Panc1 (cell line): ENCODE measurements around the gene NUP37. TPM values are rescaled to one million over a fixed set of nuclear protein-coding genes. Genes with fewer than 3 reads are reported as not detected.

Experiments used
- ATAC-seq: fragments of 200-7000 bp; cut with Tn5 transposase; 2 replicates; pipeline ENCODE4 v1.9.1; 2020; ENCODE audit warnings: mild to moderate bottlenecking, moderate library complexity
- BruUV-seq: library from RNA; stranded (reverse); fragments of 400-500 nt; replicated peaks from 2 replicates; lab custom pipeline; 2021; lab: Mats Ljungman, UMichigan
- CTCF ChIA-PET: fragments of 300-600 bp; sonication (Branson Sonifier 250); formaldehyde crosslinking; loops from one replicate; lab custom pipeline; 2022; ENCODE audit warnings: antibody characterized with exemption; lab: Charles Lee
- POLR2A ChIA-PET: fragments of 300-600 bp; sonication (Branson Sonifier 250); formaldehyde crosslinking; loops from one replicate; lab custom pipeline; 2022; ENCODE audit warnings: antibody characterized with exemption; lab: Charles Lee
- DNase-seq: peaks from one replicate; pipeline ENCODE4 v3.0.0-alpha.2; 2010; ENCODE audit warnings: low read depth, low spot score
- H3K27ac ChIP-seq: 2 replicates; pipeline ENCODE4 v1.5.1; 2011; ENCODE audit warnings: mild to moderate bottlenecking, low read length, inconsistent platforms
- H3K27me3 ChIP-seq: fragments of 200-500 bp; sonication (Bioruptor generic); 2 replicates; pipeline ENCODE4 v1.6.0; 2014; ENCODE audit warnings: low read length, inconsistent platforms; ENCODE audit not compliant: control insufficient read depth, insufficient read depth
- H3K36me3 ChIP-seq: fragments of 200-500 bp; sonication (Bioruptor generic); 2 replicates; pipeline ENCODE4 v1.5.1; 2014; ENCODE audit warnings: inconsistent platforms, mild to moderate bottlenecking, low read length, moderate library complexity; ENCODE audit not compliant: control insufficient read depth, insufficient read depth
- H3K4me1 ChIP-seq: 2 replicates; pipeline ENCODE4 v1.5.1; 2011; ENCODE audit warnings: inconsistent platforms, mild to moderate bottlenecking, low read length, moderate library complexity; ENCODE audit not compliant: control insufficient read depth, insufficient read depth
- H3K4me3 ChIP-seq, 2 experiments: 2 replicates each; pipeline ENCODE4 v1.5.1; 2011 to 2012; ENCODE audit warnings: low read depth in 2 of 2, low read length in 2 of 2, mild to moderate bottlenecking in 2 of 2, inconsistent platforms in 1 of 2, moderate library complexity in 1 of 2
- H3K9me3 ChIP-seq: fragments of 200-500 bp; sonication (Bioruptor generic); 2 replicates; pipeline ENCODE4 v1.5.1; 2014; ENCODE audit warnings: low read depth, mild to moderate bottlenecking, inconsistent platforms, low read length, moderate library complexity; ENCODE audit not compliant: control insufficient read depth, insufficient read depth
- CTCF ChIP-seq: fragments of 450-650 bp; IDR thresholded peaks from 2 replicates; pipeline ENCODE4 v1.5.1; 2017; ENCODE audit warnings: mild to moderate bottlenecking
- POLR2AphosphoS5 ChIP-seq: IDR thresholded peaks from 2 replicates; pipeline ENCODE4 v1.6.1; 2012; ENCODE audit warnings: mild to moderate bottlenecking, low read depth, low read length, moderate library complexity
- REST ChIP-seq, 2 experiments: IDR thresholded peaks; 2 replicates each; pipeline ENCODE4 v1.6.1; 2011 to 2012; ENCODE audit warnings: low read depth in 2 of 2, control low read depth in 1 of 2, low read length in 1 of 2, mild to moderate bottlenecking in 1 of 2, moderate library complexity in 1 of 2; ENCODE audit not compliant: insufficient read depth in 1 of 2
- SIN3A ChIP-seq: IDR thresholded peaks from 2 replicates; pipeline ENCODE4 v1.6.1; 2012; ENCODE audit warnings: low read depth, mild to moderate bottlenecking, low read length, moderate library complexity, borderline replicate concordance; ENCODE audit not compliant: insufficient read depth
- TCF7L2 ChIP-seq: IDR thresholded peaks from 2 replicates; pipeline ENCODE4 v1.6.1; 2011; ENCODE audit warnings: mild to moderate bottlenecking, low read depth, low read length, inconsistent platforms
- in situ Hi-C: cut with HindIII; loops from 2 replicates; pipeline ENCODE4 v1.10.0; 2016; ENCODE audit warnings: low sequenced_read_pairs, low pct_unique_long_range_greater_than_20kb
- intact Hi-C: fragments of 100-400 bp; cut with micrococcal nuclease; formaldehyde crosslinking; loops from one replicate; pipeline ENCODE4 v1.10.0; 2022; ENCODE audit not compliant: unreplicated experiment
- total RNA-seq: library from RNA; stranded (reverse); gene quantifications from one replicate; pipeline ENCODE4 v1.2.1, GENCODE V29; 2021; ENCODE audit not compliant: unreplicated experiment

The NUP37 gene
- total RNA-seq, 1 experiment from 2014 or later, result 47.7 TPM

- in situ Hi-C loops, result no loop called here
Observed at GRCh38 chr12:102064476-102064875, 55.4 kb downstream of the NUP37 start.

GRCh38 chr12:102063069-102063468, 56.8 kb downstream of the NUP37 start:
- no peaks in the 10 kb centered on the region for H3K27me3 ChIP-seq
- TF ChIP-seq CTCF, result no peak
- no peak for TF ChIP-seq POLR2AphosphoS5
- TF ChIP-seq TCF7L2, result no peak
- no peak for TF ChIP-seq REST (IDR thresholded peaks at IDR 0.05; ENCODE audit: insufficient read depth in 1 of 2, low read depth in 2 of 2, low read length in 1 of 2)
- no peak for TF ChIP-seq SIN3A
- ATAC-seq, result no peak
- no peaks in the 10 kb centered on the region for H3K4me1 ChIP-seq
- BruUV-seq, result no TSS peak
- no peaks in the 10 kb centered on the region for H3K9me3 ChIP-seq
- H3K4me3 ChIP-seq, result no peak overlapping the region
- intact Hi-C loops (no loop called here), in situ Hi-C loops (no loop called here)
- ChIA-PET POLR2A (no interaction called here), CTCF (no interaction called here)
- no peaks in the 10 kb centered on the region; the same call in 1 of the 2 replicates for H3K36me3 ChIP-seq
- H3K27ac ChIP-seq, result no peak overlapping the region
- no peak for DNase-seq

More at GRCh38 chr12:102064476-102064875, 55.4 kb downstream of the NUP37 start:
- Histone ChIP-seq H3K27me3 (no peaks in the 10 kb centered on the region), H3K36me3 (no peaks in the 10 kb centered on the region; the same call in 1 of the 2 replicates), H3K27ac (no peak overlapping the region), H3K4me1 (no peaks in the 10 kb centered on the region), H3K9me3 (no peaks in the 10 kb centered on the region), H3K4me3 (no peak overlapping the region)
- CTCF ChIA-PET, result no interaction called here
- BruUV-seq, result no TSS peak
- ATAC-seq (no peak), DNase-seq (no peak)
- intact Hi-C loops, result no loop called here
- no peak for TF ChIP-seq SIN3A
- TF ChIP-seq CTCF, result no peak
- TF ChIP-seq TCF7L2, result no peak
- no peak for TF ChIP-seq POLR2AphosphoS5
- TF ChIP-seq REST (IDR thresholded peaks at IDR 0.05; ENCODE audit: insufficient read depth in 1 of 2, low read depth in 2 of 2, low read length in 1 of 2), result no peak
- POLR2A ChIA-PET, result no interaction called here
